GM12878 (cell line): ENCODE data around the gene ENPP1. TPM values are rescaled to one million over a fixed set of nuclear protein-coding genes. Genes with fewer than 3 reads are reported as not detected.

ENCODE experiments used
- ATAC-seq: fragments of 200-7000 bp; cut with Tn5 transposase; 3 replicates; pipeline ENCODE4 v1.9.1; 2020; ENCODE audit warnings: mild to moderate bottlenecking, moderate library complexity
- BruUV-seq: library from RNA; stranded (reverse); fragments of 400-500 nt; replicated peaks from 2 replicates; lab custom pipeline; 2021; lab: Mats Ljungman, UMichigan
- CTCF ChIA-PET: fragments of 300-600 bp; sonication (Branson Sonifier 250); formaldehyde crosslinking; extraction: SDS; loops from one replicate; lab custom pipeline; 2021; ENCODE audit warnings: inconsistent platforms; lab: Yijun Ruan, JAX
- POLR2A ChIA-PET: fragments of 350-600 bp; formaldehyde crosslinking; extraction: SDS; loops from one replicate; lab custom pipeline; 2021; ENCODE audit warnings: inconsistent platforms; lab: Charles Lee
- RAD21 ChIA-PET: fragments of 300-600 bp; sonication (Branson Sonifier 250); formaldehyde crosslinking; loops from one replicate; lab custom pipeline; 2023; ENCODE audit warnings: antibody characterized with exemption; ENCODE audit not compliant: unreplicated experiment; lab: Charles Lee
- SMC1A ChIA-PET: fragments of 300-600 bp; sonication (Branson Sonifier 250); formaldehyde crosslinking; loops from one replicate; lab custom pipeline; 2023; ENCODE audit not compliant: unreplicated experiment, uncharacterized antibody; lab: Charles Lee
- DNase-seq: peaks from one replicate; pipeline ENCODE4 v3.0.0-alpha.2; 2011; ENCODE audit warnings: low read depth, low spot score
- FAIRE-seq: peaks from 3 replicates; lab custom pipeline; 2011; peaks lifted over from hg19 to GRCh38; lab: Jason Lieb, UNC
- H2AFZ ChIP-seq: 2 replicates; pipeline ENCODE4 v1.6.0; 2011; ENCODE audit warnings: low read depth, low read length, control low read depth; ENCODE audit not compliant: control insufficient read depth
- H3K27ac ChIP-seq: 2 replicates; pipeline ENCODE4 v1.5.1; 2011; ENCODE audit warnings: control low read depth; ENCODE audit not compliant: control insufficient read depth, insufficient read depth
- H3K27me3 ChIP-seq, 2 experiments: replicated peaks in 1 of 2; 2 replicates each; pipeline versions ENCODE4 v1.6.0 to v1.6.1; 2011; ENCODE audit warnings: low read length in 1 of 2; ENCODE audit not compliant: control insufficient read depth in 2 of 2, insufficient read depth in 2 of 2
- H3K36me3 ChIP-seq, 2 experiments: 2 replicates each; pipeline ENCODE4 v1.5.1; 2011; ENCODE audit warnings: low read length in 1 of 2; ENCODE audit not compliant: control insufficient read depth in 2 of 2, insufficient read depth in 2 of 2
- H3K4me1 ChIP-seq: 2 replicates; pipeline ENCODE4 v1.6.1; 2011; ENCODE audit warnings: mild to moderate bottlenecking, low read length, moderate library complexity, mixed read lengths; ENCODE audit not compliant: control insufficient read depth, insufficient read depth
- H3K4me2 ChIP-seq: 2 replicates; pipeline ENCODE4 v1.6.0; 2011; ENCODE audit warnings: control low read depth; ENCODE audit not compliant: control insufficient read depth, insufficient read depth
- H3K4me3 ChIP-seq: fragments of 200-600 bp; sonication (generic); 2 replicates; pipeline ENCODE4 v1.5.1; 2016
- H3K79me2 ChIP-seq: 2 replicates; pipeline ENCODE4 v1.6.0; 2011; ENCODE audit warnings: low read length; ENCODE audit not compliant: control insufficient read depth, insufficient read depth
- H3K9ac ChIP-seq: 2 replicates; pipeline ENCODE4 v1.8.0; 2011; ENCODE audit warnings: low read length, control low read depth, mixed read lengths; ENCODE audit not compliant: control insufficient read depth, insufficient read depth
- H3K9me3 ChIP-seq: replicated peaks from 3 replicates; pipeline ENCODE4 v1.5.1; 2011; ENCODE audit warnings: mild to moderate bottlenecking, low read length; ENCODE audit not compliant: control insufficient read depth, insufficient read depth
- H4K20me1 ChIP-seq: 2 replicates; pipeline ENCODE4 v1.6.0; 2011; ENCODE audit not compliant: control insufficient read depth, insufficient read depth
- FOS ChIP-seq: IDR thresholded peaks from 3 replicates; pipeline ENCODE4 v1.6.1; 2011; ENCODE audit warnings: borderline replicate concordance; ENCODE audit not compliant: insufficient read length; ENCODE audit errors: extremely low read depth
- FOXK2 ChIP-seq: fragments of 450-650 bp; IDR thresholded peaks from 2 replicates; pipeline ENCODE4 v1.6.1; 2017; ENCODE audit warnings: mild to moderate bottlenecking, moderate library complexity
- GATAD2B ChIP-seq: fragments of 450-650 bp; conservative IDR thresholded peaks from 2 replicates; pipeline ENCODE4 v1.6.1; 2017; ENCODE audit warnings: low read depth, mild to moderate bottlenecking, moderate library complexity
- IKZF1 ChIP-seq: fragments of 450-650 bp; conservative IDR thresholded peaks from 2 replicates; pipeline ENCODE4 v1.6.1; 2017; ENCODE audit warnings: antibody characterized with exemption, mild to moderate bottlenecking
- KAT2A ChIP-seq: conservative IDR thresholded peaks from 2 replicates; pipeline ENCODE4 v1.6.1; 2011; ENCODE audit warnings: low read depth, low read length; ENCODE audit not compliant: control insufficient read depth
- NFYB ChIP-seq: IDR thresholded peaks from 2 replicates; pipeline ENCODE4 v1.6.1; 2011; ENCODE audit warnings: low read depth, mild to moderate bottlenecking, low read length, improper control_type of control experiment, moderate library complexity; ENCODE audit not compliant: insufficient read depth
- NRF1 ChIP-seq: conservative IDR thresholded peaks from 2 replicates; pipeline ENCODE4 v1.6.1; 2011; ENCODE audit warnings: mild to moderate bottlenecking, low read depth, low read length, improper control_type of control experiment
- PAX8 ChIP-seq: fragments of 450-650 bp; IDR thresholded peaks from 2 replicates; pipeline ENCODE4 v1.6.1; 2017; ENCODE audit warnings: mild to moderate bottlenecking, moderate library complexity
- RAD21 ChIP-seq: IDR thresholded peaks from 2 replicates; pipeline ENCODE4 v1.6.1; 2011; ENCODE audit warnings: mild to moderate bottlenecking, low read depth, low read length, moderate library complexity; ENCODE audit not compliant: insufficient read depth
- SIX5 ChIP-seq: IDR thresholded peaks from 2 replicates; pipeline ENCODE4 v1.6.1; 2011; ENCODE audit warnings: mild to moderate bottlenecking, low read depth, low read length, moderate library complexity; ENCODE audit not compliant: severe bottlenecking
- SMARCA5 ChIP-seq: fragments of 450-650 bp; IDR thresholded peaks from 2 replicates; pipeline ENCODE4 v1.6.1; 2017; ENCODE audit warnings: mild to moderate bottlenecking
- SRF ChIP-seq, 2 experiments: IDR thresholded peaks; 2 replicates each; pipeline ENCODE4 v1.6.1; 2011; ENCODE audit warnings: low read depth in 2 of 2, low read length in 2 of 2, mild to moderate bottlenecking in 1 of 2, moderate library complexity in 1 of 2
- STAT3 ChIP-seq: IDR thresholded peaks from 2 replicates; pipeline ENCODE4 v1.6.1; 2011; ENCODE audit warnings: low read depth, low read length, improper control_type of control experiment
- USF1 ChIP-seq: IDR thresholded peaks from 2 replicates; pipeline ENCODE4 v1.6.1; 2011; ENCODE audit warnings: borderline replicate concordance, low read depth, mild to moderate bottlenecking, moderate library complexity, mixed read lengths, low read length; ENCODE audit not compliant: insufficient read depth; ENCODE audit errors: extremely low read length
- ZBTB11 ChIP-seq: fragments of 450-650 bp; formaldehyde crosslinking; IDR thresholded peaks from 2 replicates; pipeline ENCODE4 v1.5.0; 2022; ENCODE audit warnings: mild to moderate bottlenecking, missing genetic modification characterization
- WGBS: methylation state at CpG from one replicate; pipeline ENCODE4 v1.1.6; 2016; ENCODE audit warnings: low lambda C conversion rate; ENCODE audit not compliant: insufficient replicate concordance, insufficient coverage; ENCODE audit errors: missing lambda C conversion rate; 5-methylcytosine and 5-hydroxymethylcytosine counted together
- in situ Hi-C: fragments of 300-500 bp; cut with MboI; formaldehyde crosslinking; loops from 9 replicates; pipeline ENCODE4 v1.14.3; 2018; ENCODE audit warnings: mixed read lengths
- intact Hi-C: fragments of 100-400 bp; cut with micrococcal nuclease; formaldehyde crosslinking; loops from one replicate; pipeline ENCODE4 v1.14.2; 2022; ENCODE audit not compliant: unreplicated experiment
- polyA plus RNA-seq, 11 experiments: library from polyadenylated mRNA; depleted of rRNA in 4 of 11; unstranded in 6 of 11; stranded (reverse) in 5 of 11; fragments of >200 nt; fragmentation: Nextera tagmentation in 4 of 11; fragmentation: Illumina TruSeq in 1 of 11; extraction: Ambion mirVana in 4 of 11; extraction: Trizol in 1 of 11; gene quantifications; 1 replicate in 1 of 11; 2 replicates in 10 of 11; pipeline versions ENCODE4 v1.2.1 to v1.2.3, GENCODE V29; 2011 to 2016; ENCODE audit warnings: inconsistent platforms in 2 of 11, missing spikeins in 2 of 11, low read depth in 1 of 11
- total RNA-seq, 4 experiments: library from RNA; depleted of rRNA in 3 of 4; stranded (reverse); fragments of >200 nt in 3 of 4; fragmentation: Illumina TruSeq in 1 of 4; extraction: Trizol in 1 of 4; gene quantifications; 2 replicates each; pipeline versions ENCODE4 v1.2.1 to v1.2.3, GENCODE V29; 2013 to 2021
- TF ChIP-seq, protein P1 (sequence below): IDR thresholded peaks from 2 replicates; pipeline ENCODE4 v1.6.1; 2011; ENCODE audit warnings: low read depth, mild to moderate bottlenecking, low read length, moderate library complexity, borderline replicate concordance; ENCODE audit errors: extremely low read depth
- TF ChIP-seq, protein P2 (sequence below): fragments of 450-650 bp; formaldehyde crosslinking; IDR thresholded peaks from 2 replicates; pipeline ENCODE4 v1.4.0; 2020; ENCODE audit warnings: mild to moderate bottlenecking, moderate library complexity

ENPP1 gene
- total and polyA plus RNA-seq, 10 of the 15 experiments (the other 5 are each of a cell fraction or from before 2014, with no cell fraction given), result 0.03 to 0.05 TPM; not detected in 8

DNA sequence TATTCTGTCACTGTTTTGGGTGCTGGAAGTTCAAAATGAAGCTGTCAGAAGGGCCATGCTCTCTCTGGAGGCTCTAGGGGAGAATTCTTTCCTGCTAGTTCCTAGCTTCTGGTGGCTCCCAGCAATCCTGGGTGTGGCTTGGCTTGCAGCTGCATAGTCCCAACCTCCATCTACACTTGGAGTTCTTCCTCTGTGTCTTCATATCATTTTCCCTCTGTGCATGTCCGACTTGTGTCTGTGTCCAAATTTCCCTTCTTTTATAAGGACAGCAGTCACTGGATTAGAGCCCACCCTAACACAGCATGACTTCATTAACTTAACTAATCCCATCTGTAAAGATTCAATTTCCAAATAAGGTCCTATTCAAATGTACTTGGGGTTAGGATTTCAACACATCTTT, 23.3 kb upstream of the ENPP1 start:
- Histone ChIP-seq H3K27me3 (no peaks in the 10 kb centered on the region; a peak in 2 of 4 replicates), H3K4me2 (no peak overlapping the region), H3K36me3 (no peaks in the 10 kb centered on the region), H2AFZ (no peak overlapping the region), H3K4me1 (no peaks in the 10 kb centered on the region), H3K79me2 (no peaks in the 10 kb centered on the region), H3K9me3 (no peaks in the 10 kb centered on the region), H3K27ac (no peak overlapping the region), H3K4me3 (no peak overlapping the region), H3K9ac (no peak overlapping the region), H4K20me1 (no peaks in the 10 kb centered on the region)
- no peak for FAIRE-seq
- RAD21 ChIA-PET, result no interaction called here
- intact Hi-C loops, result no loop called here
- TF ChIP-seq FOS, result no peak
- TF ChIP-seq SRF (IDR thresholded peaks at IDR 0.05; ENCODE audit: low read depth in 2 of 2, low read length in 2 of 2), result no peak
- no peak for TF ChIP-seq PAX8
- TF ChIP-seq NRF1, result no peak
- no peak for TF ChIP-seq SMARCA5
- TF ChIP-seq USF1, result no peak
- TF ChIP-seq, protein P1, sequence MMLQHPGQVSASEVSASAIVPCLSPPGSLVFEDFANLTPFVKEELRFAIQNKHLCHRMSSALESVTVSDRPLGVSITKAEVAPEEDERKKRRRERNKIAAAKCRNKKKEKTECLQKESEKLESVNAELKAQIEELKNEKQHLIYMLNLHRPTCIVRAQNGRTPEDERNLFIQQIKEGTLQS, result no peak
- no peak for TF ChIP-seq NFYB
- TF ChIP-seq STAT3, result no peak
- no peak for TF ChIP-seq FOXK2
- TF ChIP-seq KAT2A, result no peak
- TF ChIP-seq GATAD2B, result no peak
- TF ChIP-seq, protein P2, sequence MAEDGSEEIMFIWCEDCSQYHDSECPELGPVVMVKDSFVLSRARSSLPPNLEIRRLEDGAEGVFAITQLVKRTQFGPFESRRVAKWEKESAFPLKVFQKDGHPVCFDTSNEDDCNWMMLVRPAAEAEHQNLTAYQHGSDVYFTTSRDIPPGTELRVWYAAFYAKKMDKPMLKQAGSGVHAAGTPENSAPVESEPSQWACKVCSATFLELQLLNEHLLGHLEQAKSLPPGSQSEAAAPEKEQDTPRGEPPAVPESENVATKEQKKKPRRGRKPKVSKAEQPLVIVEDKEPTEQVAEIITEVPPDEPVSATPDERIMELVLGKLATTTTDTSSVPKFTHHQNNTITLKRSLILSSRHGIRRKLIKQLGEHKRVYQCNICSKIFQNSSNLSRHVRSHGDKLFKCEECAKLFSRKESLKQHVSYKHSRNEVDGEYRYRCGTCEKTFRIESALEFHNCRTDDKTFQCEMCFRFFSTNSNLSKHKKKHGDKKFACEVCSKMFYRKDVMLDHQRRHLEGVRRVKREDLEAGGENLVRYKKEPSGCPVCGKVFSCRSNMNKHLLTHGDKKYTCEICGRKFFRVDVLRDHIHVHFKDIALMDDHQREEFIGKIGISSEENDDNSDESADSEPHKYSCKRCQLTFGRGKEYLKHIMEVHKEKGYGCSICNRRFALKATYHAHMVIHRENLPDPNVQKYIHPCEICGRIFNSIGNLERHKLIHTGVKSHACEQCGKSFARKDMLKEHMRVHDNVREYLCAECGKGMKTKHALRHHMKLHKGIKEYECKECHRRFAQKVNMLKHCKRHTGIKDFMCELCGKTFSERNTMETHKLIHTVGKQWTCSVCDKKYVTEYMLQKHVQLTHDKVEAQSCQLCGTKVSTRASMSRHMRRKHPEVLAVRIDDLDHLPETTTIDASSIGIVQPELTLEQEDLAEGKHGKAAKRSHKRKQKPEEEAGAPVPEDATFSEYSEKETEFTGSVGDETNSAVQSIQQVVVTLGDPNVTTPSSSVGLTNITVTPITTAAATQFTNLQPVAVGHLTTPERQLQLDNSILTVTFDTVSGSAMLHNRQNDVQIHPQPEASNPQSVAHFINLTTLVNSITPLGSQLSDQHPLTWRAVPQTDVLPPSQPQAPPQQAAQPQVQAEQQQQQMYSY, result no peak
- no peak for TF ChIP-seq RAD21
- no peak for TF ChIP-seq SIX5
- no peak for TF ChIP-seq IKZF1
- TF ChIP-seq ZBTB11 (CRISPR knock-in tag), result no peak
- no TSS peak for BruUV-seq
- DNase-seq, result no peak
- CTCF ChIA-PET, result no interaction called here
- SMC1A ChIA-PET, result no interaction called here
- in situ Hi-C loops, result no loop called here
- 0% methylated on average over 1 of the region's 1 CpG for WGBS
- POLR2A ChIA-PET, result no interaction called here
- no peak for ATAC-seq
